Vagina (tissue), 2 donors: ENCODE results near the gene TCAF2.
"Not testable (repeated sequence)": the region's sequence is repeated elsewhere in the genome, so short reads cannot be mapped to it uniquely, and the experiment has no call there.

ENCODE experiments used
- POLR2A ChIP-seq, 2 donors: fragments of 450-650 bp; IDR thresholded peaks; one replicate each; pipeline ENCODE4 v1.6.1; 2017; ENCODE audit warnings: antibody characterized with exemption in 2 of 2, mild to moderate bottlenecking in 2 of 2, moderate library complexity in 2 of 2
- TF ChIP-seq, protein P1 (sequence below), 3 experiments: fragments of 450-650 bp in 2 of 3; fragments of 200-600 bp in 1 of 3; sonication (generic) in 1 of 3; IDR thresholded peaks; one replicate each; pipeline ENCODE4 v1.5.1; 2017 to 2019; ENCODE audit warnings: antibody characterized with exemption in 3 of 3, mild to moderate bottlenecking in 2 of 3, moderate library complexity in 2 of 3

DNA sequence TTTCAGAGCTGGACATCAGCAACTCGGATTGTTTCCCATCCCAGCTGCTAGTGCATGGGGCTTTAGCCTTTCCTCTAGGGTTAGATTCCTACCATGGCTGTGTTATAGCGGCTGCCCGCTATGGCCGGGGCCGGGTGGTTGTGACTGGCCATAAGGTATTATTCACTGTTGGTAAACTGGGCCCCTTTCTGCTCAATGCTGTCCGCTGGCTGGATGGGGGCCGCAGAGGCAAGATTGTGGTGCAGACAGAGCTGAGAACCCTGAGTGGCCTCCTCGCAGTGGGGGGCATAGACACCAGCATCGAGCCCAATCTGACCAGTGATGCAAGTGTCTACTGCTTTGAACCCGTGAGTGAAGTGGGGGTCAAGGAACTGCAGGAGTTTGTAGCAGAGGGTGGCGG, 22.7 kb upstream of the TCAF2 start:
- not testable (repeated sequence) for TF ChIP-seq POLR2A (IDR thresholded peaks at IDR 0.05)
- TF ChIP-seq, protein P1, sequence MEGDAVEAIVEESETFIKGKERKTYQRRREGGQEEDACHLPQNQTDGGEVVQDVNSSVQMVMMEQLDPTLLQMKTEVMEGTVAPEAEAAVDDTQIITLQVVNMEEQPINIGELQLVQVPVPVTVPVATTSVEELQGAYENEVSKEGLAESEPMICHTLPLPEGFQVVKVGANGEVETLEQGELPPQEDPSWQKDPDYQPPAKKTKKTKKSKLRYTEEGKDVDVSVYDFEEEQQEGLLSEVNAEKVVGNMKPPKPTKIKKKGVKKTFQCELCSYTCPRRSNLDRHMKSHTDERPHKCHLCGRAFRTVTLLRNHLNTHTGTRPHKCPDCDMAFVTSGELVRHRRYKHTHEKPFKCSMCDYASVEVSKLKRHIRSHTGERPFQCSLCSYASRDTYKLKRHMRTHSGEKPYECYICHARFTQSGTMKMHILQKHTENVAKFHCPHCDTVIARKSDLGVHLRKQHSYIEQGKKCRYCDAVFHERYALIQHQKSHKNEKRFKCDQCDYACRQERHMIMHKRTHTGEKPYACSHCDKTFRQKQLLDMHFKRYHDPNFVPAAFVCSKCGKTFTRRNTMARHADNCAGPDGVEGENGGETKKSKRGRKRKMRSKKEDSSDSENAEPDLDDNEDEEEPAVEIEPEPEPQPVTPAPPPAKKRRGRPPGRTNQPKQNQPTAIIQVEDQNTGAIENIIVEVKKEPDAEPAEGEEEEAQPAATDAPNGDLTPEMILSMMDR (IDR thresholded peaks at IDR 0.05): not testable (repeated sequence)
